DMS153 (cell line): ENCODE measurements around the gene AURKA.
"Not testable (repeated sequence)": the region's sequence is repeated elsewhere in the genome, so short reads cannot be mapped to it uniquely, and the experiment has no call there.

ENCODE experiments used
- DNase-seq: peaks from one replicate; lab custom pipeline; 2025; lab: John Stamatoyannopoulos, UW

Gene AURKA

GRCh38 chr20:56391037-56391436, 978 bp downstream of the AURKA start:
- no peak for DNase-seq

DNA sequence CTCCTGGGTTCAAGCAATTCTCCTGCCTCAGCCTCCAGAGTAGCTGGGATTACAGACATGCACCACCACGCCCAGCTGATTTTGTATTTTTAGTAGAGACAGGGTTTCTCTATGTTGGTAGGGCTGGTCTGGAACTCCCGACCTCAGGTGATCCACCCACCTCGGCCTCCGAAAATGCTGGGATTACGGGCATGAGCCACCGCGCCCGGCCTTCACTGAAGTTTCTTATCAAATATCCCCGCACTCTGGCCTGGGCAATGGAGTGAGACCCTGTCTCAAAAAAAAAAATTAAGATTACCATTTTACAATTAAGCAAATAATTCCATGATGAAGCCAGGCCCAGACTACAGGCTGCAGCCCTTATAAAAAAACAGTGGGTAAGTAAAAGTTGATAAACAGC, 1.6 kb downstream of the AURKA start:
- not testable (repeated sequence) for DNase-seq

DNA sequence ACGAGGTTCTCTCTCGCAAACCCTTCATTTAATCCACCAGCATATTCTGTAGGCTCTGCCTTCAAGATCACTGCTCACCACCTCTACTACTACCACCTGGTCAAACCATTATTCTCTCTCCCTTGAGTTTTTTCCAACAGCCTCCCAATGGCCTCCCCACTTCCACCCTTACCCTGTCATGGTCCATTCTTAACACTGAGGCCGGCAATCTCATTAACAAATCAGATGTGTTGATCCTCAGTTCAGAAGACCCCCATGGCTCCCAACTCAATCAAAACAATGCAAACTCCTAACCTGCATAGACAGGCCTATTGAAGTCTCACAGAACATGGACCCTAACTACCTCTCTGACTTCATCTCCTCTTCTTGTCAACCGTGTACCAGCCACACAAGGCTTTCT, 2.2 kb downstream of the AURKA start:
- no peak for DNase-seq

GRCh38 chr20:56388882-56389281, 3.1 kb downstream of the AURKA start:
- no peak for DNase-seq

- DNase-seq, result no peak
These were observed 5.8 kb downstream of the AURKA start for GRCh38 chr20:56386219-56386618.

- DNase-seq, result no peak
These were observed 6.9 kb downstream of the AURKA start for GRCh38 chr20:56385130-56385529.

DNA sequence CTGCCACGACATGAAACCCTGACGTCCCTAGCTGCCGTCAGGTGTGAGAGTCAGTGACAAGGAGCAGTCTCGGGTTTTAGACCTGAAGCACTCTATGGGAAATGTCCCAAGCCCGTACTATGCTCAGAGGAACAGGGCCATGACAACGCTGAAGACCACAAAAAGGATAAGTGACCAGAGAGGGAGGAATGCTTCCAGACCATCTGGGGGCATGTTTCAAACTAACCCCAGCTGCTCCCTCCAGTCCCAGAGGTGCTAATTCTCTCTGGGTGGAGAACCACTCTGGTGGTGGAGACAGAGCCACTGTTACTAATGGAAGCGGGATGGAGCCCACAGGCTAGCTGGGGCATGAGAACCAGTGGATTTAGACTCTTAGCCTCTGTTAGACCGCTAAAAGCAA, 8.7 kb downstream of the AURKA start:
- no peak for DNase-seq

- DNase-seq, result no peak
These were observed 9.3 kb downstream of the AURKA start for GRCh38 chr20:56382696-56383095.

GRCh38 chr20:56381501-56381900, 10.5 kb downstream of the AURKA start:
- DNase-seq, result no peak

DNA sequence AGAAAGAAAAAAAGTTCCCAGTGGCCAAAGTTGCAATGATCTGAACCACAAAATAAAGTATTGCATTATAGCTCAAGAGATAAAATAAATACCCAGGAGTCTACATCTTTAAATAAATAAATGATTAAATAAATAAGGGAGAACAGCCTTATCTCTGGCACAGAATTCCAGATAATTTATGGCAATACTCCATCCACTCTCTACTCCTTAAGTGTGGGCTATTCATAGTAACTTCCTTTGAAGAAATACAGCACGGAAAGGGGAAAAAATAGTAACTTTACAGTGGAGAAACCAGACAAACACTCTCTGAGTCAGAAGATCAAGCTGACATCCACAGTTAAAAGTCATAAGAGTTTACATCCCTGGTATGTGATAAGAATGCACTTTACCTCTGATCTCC, 11.6 kb downstream of the AURKA start:
- DNase-seq, result no peak

DNA sequence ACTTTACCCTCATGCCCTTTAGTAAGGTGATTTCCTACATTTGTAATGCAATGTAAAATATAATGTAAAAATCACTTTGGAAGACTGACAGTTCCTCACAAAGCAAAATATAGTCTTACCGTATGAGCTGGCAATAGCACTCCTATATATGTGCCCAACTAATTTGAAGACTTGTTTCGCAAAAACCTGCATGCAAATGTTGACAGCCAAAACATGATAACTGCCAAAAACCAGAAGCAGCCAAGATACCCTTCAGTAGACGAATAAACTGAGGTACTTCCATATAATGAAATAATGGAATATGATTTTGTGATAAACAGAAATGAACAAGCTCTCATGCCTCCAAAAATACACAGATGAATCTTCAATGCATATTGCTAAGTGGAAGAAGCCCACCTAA, 13.6 kb downstream of the AURKA start:
- no peak for DNase-seq

- no peak for DNase-seq
These were observed 15.7 kb downstream of the AURKA start for GRCh38 chr20:56376331-56376730.

- no peak for DNase-seq
These were observed 18.1 kb downstream of the AURKA start for GRCh38 chr20:56373942-56374341.

GRCh38 chr20:56372850-56373249, 19.2 kb downstream of the AURKA start:
- DNase-seq, result no peak

GRCh38 chr20:56371977-56372376, 20.0 kb downstream of the AURKA start:
- DNase-seq, result no peak

DNA sequence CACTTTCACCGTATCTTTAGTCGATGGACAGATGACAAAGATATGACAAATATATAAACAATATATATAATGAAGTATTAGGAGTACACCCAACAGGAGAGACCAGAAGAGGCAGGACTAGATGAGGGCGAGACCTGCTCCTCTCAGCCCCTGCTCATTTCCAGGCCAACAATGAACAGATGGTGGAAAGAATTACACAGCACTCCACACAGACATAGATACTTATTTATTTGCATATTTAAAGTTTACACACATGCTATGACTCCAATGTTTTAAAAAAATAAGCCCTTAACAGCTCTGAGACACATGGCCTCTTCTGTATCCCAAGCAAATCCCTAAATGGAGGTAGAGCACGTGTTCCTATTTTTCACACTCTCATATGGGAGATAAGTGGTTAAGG, 22.8 kb downstream of the AURKA start:
- no peak for DNase-seq

DNA sequence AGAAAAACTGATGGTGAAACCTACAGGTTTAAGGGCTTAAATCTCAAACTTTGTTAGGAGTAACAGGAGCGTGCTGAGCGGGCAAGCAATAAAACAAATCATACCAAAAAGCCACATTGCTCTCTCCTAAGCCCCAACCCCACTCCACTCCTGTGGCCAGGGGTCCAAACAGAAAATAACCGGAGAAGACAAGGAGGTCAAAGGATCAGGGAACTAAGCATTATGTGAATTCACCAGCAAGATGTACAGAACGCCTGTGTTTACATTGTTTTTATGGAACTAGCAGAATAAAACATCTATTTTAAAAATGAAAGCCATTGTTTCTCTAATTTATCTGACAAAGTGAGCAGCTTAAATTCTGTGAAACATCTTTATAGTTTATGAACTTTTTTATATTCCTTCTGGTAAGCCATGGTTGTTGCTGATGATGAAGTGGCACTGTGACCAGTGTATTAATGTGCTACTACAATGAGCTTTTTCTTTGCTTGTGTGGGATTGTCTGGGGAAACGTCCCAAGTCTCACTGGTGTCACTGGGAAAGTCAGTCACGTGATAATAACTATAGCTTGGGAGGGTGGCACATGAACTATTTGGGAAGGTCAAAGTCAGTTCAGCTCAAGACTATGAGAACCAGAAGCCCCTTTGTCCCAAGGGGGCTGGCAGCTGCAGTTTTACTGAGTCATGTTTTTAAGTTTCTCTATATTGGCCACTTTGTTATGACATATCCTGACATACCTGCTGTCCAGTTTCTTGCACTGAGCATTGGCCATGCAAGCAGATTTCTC, 23.5 kb downstream of the AURKA start:
- no peak for DNase-seq

DNA sequence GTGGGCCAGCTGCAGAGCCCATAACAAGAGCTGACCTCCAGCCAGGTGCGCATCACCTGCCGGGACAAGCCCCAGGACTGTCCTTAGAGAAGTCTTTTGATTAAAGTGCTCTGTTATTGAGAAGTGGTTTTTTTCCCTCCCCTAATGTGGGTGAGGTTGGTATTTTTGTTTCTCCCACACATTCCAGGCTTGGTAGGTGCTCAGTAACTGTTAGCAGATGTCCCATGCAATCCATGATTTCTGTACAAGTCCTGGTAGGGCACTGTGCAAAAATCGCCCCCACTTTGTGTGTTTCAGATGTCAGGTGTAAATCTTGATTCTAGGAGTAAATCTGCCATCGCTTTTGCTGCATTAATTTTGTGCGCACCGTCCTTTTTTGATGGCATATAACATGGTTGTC, 28.5 kb downstream of the AURKA start:
- DNase-seq, result no peak

GRCh38 chr20:56362833-56363413, 29.1 kb downstream of the AURKA start:
- no peak for DNase-seq

GRCh38 chr20:56361900-56362299, 30.1 kb downstream of the AURKA start:
- DNase-seq, result no peak

DNA sequence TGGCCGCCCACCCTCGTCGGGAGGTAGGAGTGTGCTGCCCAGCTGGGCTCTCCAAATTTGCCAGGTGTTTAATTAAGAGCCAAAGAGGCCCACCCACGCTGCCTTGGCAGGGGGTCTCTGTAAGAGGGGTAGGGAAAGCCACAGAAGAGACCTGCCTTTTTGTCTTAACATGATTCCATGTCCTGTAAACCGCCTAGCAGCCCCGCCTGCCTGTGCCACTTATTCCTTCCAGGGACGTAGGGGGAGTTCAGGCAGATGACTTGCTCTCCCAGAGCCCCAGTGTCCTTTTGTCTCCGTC, 31.2 kb downstream of the AURKA start:
- no peak for DNase-seq

DNA sequence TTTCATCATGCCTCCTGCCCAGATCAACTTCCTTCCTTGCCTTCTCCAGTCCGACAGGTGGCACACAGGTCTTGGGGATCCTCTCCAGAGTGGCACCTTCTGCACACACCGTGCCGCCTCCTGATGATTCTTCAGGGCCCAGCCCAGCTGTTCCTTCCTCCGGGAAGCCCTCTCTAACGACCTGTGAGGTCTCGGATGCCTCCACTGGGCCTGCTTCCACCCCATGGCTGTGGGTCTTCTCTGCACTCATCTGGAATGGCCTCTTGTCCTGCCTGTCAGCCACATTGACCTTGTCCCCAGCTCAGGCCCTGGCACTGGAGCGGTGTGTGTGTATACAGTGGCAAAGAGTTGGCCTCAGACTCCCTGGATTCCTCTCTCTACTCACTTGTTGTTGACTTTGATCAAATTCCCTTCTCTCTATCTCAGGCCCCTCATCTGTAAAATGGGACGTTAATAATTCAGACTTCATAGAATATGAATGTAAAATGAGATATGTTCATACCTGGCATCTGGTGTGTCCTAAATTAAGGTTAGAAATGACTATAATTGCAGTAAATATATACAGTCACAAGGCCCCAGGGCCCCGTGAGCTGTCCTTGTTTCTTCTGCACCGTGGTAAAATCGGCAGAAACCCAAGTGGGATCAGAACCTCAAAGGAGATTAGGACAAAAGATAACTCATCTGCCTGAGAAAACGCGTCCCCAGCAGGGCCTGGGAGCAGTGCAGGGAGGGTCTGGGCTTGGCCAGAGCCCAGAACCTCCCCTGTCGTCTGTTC, 31.7 kb downstream of the AURKA start:
- DNase-seq, result no peak
